ENCODE results near the gene NEO1.

DNA sequence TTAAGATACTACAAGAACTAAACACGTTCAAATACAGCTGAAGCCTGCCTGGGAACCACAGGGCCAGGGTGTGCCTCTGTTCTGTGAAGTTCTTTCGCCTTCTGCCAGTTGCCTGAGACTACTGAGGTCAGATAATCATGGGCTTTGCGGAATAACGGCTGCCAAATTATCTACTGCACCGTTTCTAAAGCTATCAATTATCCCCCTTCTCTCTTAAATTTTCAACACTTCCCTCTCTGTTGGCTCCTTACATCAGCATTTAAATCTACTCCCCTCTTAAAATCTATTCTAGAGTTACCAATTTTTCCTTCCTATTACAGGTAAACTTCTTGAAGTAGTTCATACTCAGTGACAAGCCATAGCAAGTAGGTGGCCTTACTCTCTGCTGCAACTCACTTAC, 6.2 kb upstream of the NEO1 start:
- TF ChIP-seq, protein P1, sequence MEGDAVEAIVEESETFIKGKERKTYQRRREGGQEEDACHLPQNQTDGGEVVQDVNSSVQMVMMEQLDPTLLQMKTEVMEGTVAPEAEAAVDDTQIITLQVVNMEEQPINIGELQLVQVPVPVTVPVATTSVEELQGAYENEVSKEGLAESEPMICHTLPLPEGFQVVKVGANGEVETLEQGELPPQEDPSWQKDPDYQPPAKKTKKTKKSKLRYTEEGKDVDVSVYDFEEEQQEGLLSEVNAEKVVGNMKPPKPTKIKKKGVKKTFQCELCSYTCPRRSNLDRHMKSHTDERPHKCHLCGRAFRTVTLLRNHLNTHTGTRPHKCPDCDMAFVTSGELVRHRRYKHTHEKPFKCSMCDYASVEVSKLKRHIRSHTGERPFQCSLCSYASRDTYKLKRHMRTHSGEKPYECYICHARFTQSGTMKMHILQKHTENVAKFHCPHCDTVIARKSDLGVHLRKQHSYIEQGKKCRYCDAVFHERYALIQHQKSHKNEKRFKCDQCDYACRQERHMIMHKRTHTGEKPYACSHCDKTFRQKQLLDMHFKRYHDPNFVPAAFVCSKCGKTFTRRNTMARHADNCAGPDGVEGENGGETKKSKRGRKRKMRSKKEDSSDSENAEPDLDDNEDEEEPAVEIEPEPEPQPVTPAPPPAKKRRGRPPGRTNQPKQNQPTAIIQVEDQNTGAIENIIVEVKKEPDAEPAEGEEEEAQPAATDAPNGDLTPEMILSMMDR (IDR thresholded peaks at IDR 0.05; ENCODE audit: insufficient read depth, low read length, poor library complexity, severe bottlenecking): no peak
- no peak for TF ChIP-seq EZH2phosphoT487 (conservative IDR thresholded peaks at IDR 0.05; ENCODE audit: low read length)
